HFFc6 (cell line): Measurements from ENCODE around the gene C9orf78. TPM values are rescaled to one million over a fixed set of nuclear protein-coding genes. Genes with fewer than 3 reads are reported as not detected.

Experiments used
- DNase-seq: peaks from one replicate; pipeline ENCODE4 v3.0.0-alpha.2; 2018
- H3K27ac Mint-ChIP-seq: 2 replicates; pipeline ENCODE4 v1.8.0; 2020; ENCODE audit warnings: mild to moderate bottlenecking, mixed read lengths
- H3K27me3 Mint-ChIP-seq: 2 replicates; pipeline ENCODE4 v1.8.0; 2021; ENCODE audit warnings: mild to moderate bottlenecking, moderate library complexity, mixed read lengths; ENCODE audit not compliant: insufficient read depth
- H3K36me3 Mint-ChIP-seq: 2 replicates; pipeline ENCODE4 v1.8.0; 2021; ENCODE audit warnings: low read depth, mixed read lengths
- H3K4me1 Mint-ChIP-seq: 2 replicates; pipeline ENCODE4 v1.8.0; 2020; ENCODE audit warnings: low read depth, mixed read lengths
- H3K4me3 Mint-ChIP-seq: 2 replicates; pipeline ENCODE4 v1.8.0; 2020; ENCODE audit warnings: mild to moderate bottlenecking, moderate library complexity, mixed read lengths
- H3K9me3 Mint-ChIP-seq: 2 replicates; pipeline ENCODE4 v1.8.0; 2020; ENCODE audit warnings: mild to moderate bottlenecking, mixed read lengths
- CTCF ChIP-seq: fragments of 200-600 bp; sonication (generic); IDR thresholded peaks from 2 replicates; pipeline ENCODE4 v1.5.0; 2021; ENCODE audit warnings: antibody characterized with exemption, mild to moderate bottlenecking
- total RNA-seq, 6 experiments: library from RNA; stranded (reverse); fragmentation: NEBNext Ultra II Directional; extraction: Animal tissue kit (Norgen Biotek cat#: 25700); gene quantifications; 2 replicates in 1 of 6; 3 replicates in 5 of 6; pipeline ENCODE4 v1.2.3, GENCODE V29; 2021

The C9orf78 gene
- total RNA-seq, 6 experiments from 2014 or later: 42.8 to 52.7 (median 48.5) TPM

- TF ChIP-seq CTCF: no peak
- no peak overlapping the region for H3K27ac Mint-ChIP-seq
These were observed 6.0 kb upstream of the C9orf78 start for GRCh38 chr9:129841071-129841470.

GRCh38 chr9:129840034-129840433, 5.0 kb upstream of the C9orf78 start:
- DNase-seq: no peak

More at GRCh38 chr9:129841071-129841470, 6.0 kb upstream of the C9orf78 start:
- H3K27me3 Mint-ChIP-seq: no peaks in the 10 kb centered on the region
- H3K4me3 Mint-ChIP-seq: no peak overlapping the region
- no peaks in the 10 kb centered on the region for H3K9me3 Mint-ChIP-seq
- DNase-seq: no peak
- H3K36me3 Mint-ChIP-seq: no peaks in the 10 kb centered on the region
- peaks cover 37% of the 10 kb centered on the region for H3K4me1 Mint-ChIP-seq

GRCh38 chr9:129839324-129840023, 4.4 kb upstream of the C9orf78 start:
- no peak for DNase-seq
- Mint-ChIP-seq H3K4me3 (peak overlapping the region; percentile 74), H3K4me1 (peaks cover 40% of the 10 kb centered on the region), H3K9me3 (no peaks in the 10 kb centered on the region), H3K36me3 (peaks cover 5% of the 10 kb centered on the region), H3K27ac (peak overlapping the region; percentile 92), H3K27me3 (peaks cover 2% of the 10 kb centered on the region; the same call in 1 of the 2 replicates)
- TF ChIP-seq CTCF: no peak

More at GRCh38 chr9:129840034-129840433, 5.0 kb upstream of the C9orf78 start:
- H3K27ac Mint-ChIP-seq: no peak overlapping the region
- peaks cover 2% of the 10 kb centered on the region for H3K36me3 Mint-ChIP-seq
- no peak overlapping the region for H3K4me3 Mint-ChIP-seq
- peaks cover 40% of the 10 kb centered on the region for H3K4me1 Mint-ChIP-seq
- no peak for TF ChIP-seq CTCF
- no peaks in the 10 kb centered on the region for H3K9me3 Mint-ChIP-seq
- H3K27me3 Mint-ChIP-seq: peaks cover 2% of the 10 kb centered on the region; the same call in 1 of the 2 replicates

- peaks cover 10% of the 10 kb centered on the region for H3K36me3 Mint-ChIP-seq
- H3K9me3 Mint-ChIP-seq: no peaks in the 10 kb centered on the region
- peak overlapping the region; percentile 74 for H3K4me3 Mint-ChIP-seq
- no peak for TF ChIP-seq CTCF
- H3K27ac Mint-ChIP-seq: peak overlapping the region; percentile 92
- peaks cover 4% of the 10 kb centered on the region for H3K27me3 Mint-ChIP-seq
- DNase-seq: peak; percentile 98
- peaks cover 47% of the 10 kb centered on the region for H3K4me1 Mint-ChIP-seq
These were observed 3.7 kb upstream of the C9orf78 start for GRCh38 chr9:129838707-129839259.

- 0 out of 2 replicates have a peak, but pooled peaks have one; percentile 11 for TF ChIP-seq CTCF
- Mint-ChIP-seq H3K9me3 (no peaks in the 10 kb centered on the region), H3K27ac (peak overlapping the region; percentile 92), H3K27me3 (peaks cover 4% of the 10 kb centered on the region), H3K4me1 (peaks cover 55% of the 10 kb centered on the region), H3K4me3 (peak overlapping the region; percentile 99), H3K36me3 (peaks cover 10% of the 10 kb centered on the region)
- no peak for DNase-seq
These were observed 1.4 kb upstream of the C9orf78 start for GRCh38 chr9:129836311-129837007.
